Liver (tissue), 9 donors: ENCODE results near the gene THSD4. TPM values are rescaled to one million over a fixed set of nuclear protein-coding genes. Genes with fewer than 3 reads are reported as not detected.
A peak's percentile ranks its signal among the peaks of the same experiment; 100 is the strongest.

Experiments
- DNase-seq: peaks from one replicate; pipeline ENCODE4 v3.0.0-alpha.2; 2017; ENCODE audit warnings: low spot score
- H3K27ac ChIP-seq, 2 donors: one replicate each; pipeline ENCODE4 v1.7.0; 2013; ENCODE audit warnings: inconsistent platforms in 2 of 2, low read length in 2 of 2, control low read depth in 1 of 2, low read depth in 1 of 2, mild to moderate bottlenecking in 1 of 2
- H3K27me3 ChIP-seq, 4 donors: one replicate each; pipeline versions ENCODE4 v1.6.1 to v1.7.0; 2013; ENCODE audit warnings: low read length in 3 of 4, inconsistent platforms in 1 of 4, mild to moderate bottlenecking in 1 of 4, moderate library complexity in 1 of 4; ENCODE audit not compliant: control insufficient read depth in 4 of 4, insufficient read depth in 4 of 4
- H3K36me3 ChIP-seq, 4 donors: one replicate each; pipeline versions ENCODE4 v1.6.1 to v1.7.0; 2013; ENCODE audit warnings: low read length in 3 of 4, mild to moderate bottlenecking in 3 of 4, low read depth in 1 of 4, moderate library complexity in 1 of 4; ENCODE audit not compliant: control insufficient read depth in 4 of 4, insufficient read depth in 3 of 4
- H3K4me1 ChIP-seq, 4 donors: one replicate each; pipeline versions ENCODE4 v1.6.1 to v1.7.0; 2013; ENCODE audit warnings: low read length in 3 of 4, mild to moderate bottlenecking in 3 of 4, moderate library complexity in 1 of 4; ENCODE audit not compliant: control insufficient read depth in 4 of 4, insufficient read depth in 4 of 4
- H3K4me3 ChIP-seq, 3 donors: one replicate each; pipeline versions ENCODE4 v1.6.1 to v1.7.0; 2013; ENCODE audit warnings: low read length in 3 of 3, control low read depth in 1 of 3, low read depth in 1 of 3, mild to moderate bottlenecking in 1 of 3
- H3K9ac ChIP-seq, 2 donors: one replicate each; pipeline ENCODE4 v1.7.0; 2013; ENCODE audit warnings: low read length in 2 of 2, mild to moderate bottlenecking in 2 of 2, moderate library complexity in 2 of 2, control low read depth in 1 of 2, low read depth in 1 of 2
- H3K9me3 ChIP-seq, 4 donors: one replicate each; pipeline versions ENCODE4 v1.6.1 to v1.7.0; 2013; ENCODE audit warnings: low read length in 3 of 4; ENCODE audit not compliant: control insufficient read depth in 4 of 4
- EGR1 ChIP-seq, 2 donors: IDR thresholded peaks; 2 replicates each; pipeline ENCODE4 v1.6.1; 2016 to 2018; ENCODE audit warnings: antibody characterized with exemption in 2 of 2, low read depth in 2 of 2
- FOXA1 ChIP-seq: IDR thresholded peaks from 2 replicates; pipeline ENCODE4 v1.6.1; 2016; ENCODE audit warnings: antibody characterized with exemption
- FOXA2 ChIP-seq: IDR thresholded peaks from 2 replicates; pipeline ENCODE4 v1.6.1; 2016; ENCODE audit warnings: antibody characterized with exemption
- GABPA ChIP-seq, 2 donors: IDR thresholded peaks in 1 of 2; conservative IDR thresholded peaks in 1 of 2; 2 replicates each; pipeline ENCODE4 v1.6.1; 2016; ENCODE audit warnings: antibody characterized with exemption in 2 of 2, mild to moderate bottlenecking in 1 of 2, moderate library complexity in 1 of 2
- HNF4A ChIP-seq, 2 donors: conservative IDR thresholded peaks; 2 replicates each; pipeline ENCODE4 v1.6.1; 2016; ENCODE audit warnings: antibody characterized with exemption in 2 of 2, mild to moderate bottlenecking in 2 of 2
- HNF4G ChIP-seq: IDR thresholded peaks from 2 replicates; pipeline ENCODE4 v1.6.1; 2016; ENCODE audit warnings: antibody characterized with exemption
- JUND ChIP-seq, 2 donors: IDR thresholded peaks; 2 replicates each; pipeline ENCODE4 v1.6.1; 2016; ENCODE audit warnings: antibody characterized with exemption in 2 of 2
- NR2F2 ChIP-seq: IDR thresholded peaks from 2 replicates; pipeline ENCODE4 v1.6.1; 2016; ENCODE audit warnings: antibody characterized with exemption
- RAD21 ChIP-seq, 2 donors: IDR thresholded peaks; 2 replicates each; pipeline ENCODE4 v1.6.1; 2016; ENCODE audit warnings: antibody characterized with exemption in 2 of 2, mild to moderate bottlenecking in 2 of 2
- RXRA ChIP-seq, 2 donors: IDR thresholded peaks; 2 replicates each; pipeline ENCODE4 v1.6.1; 2017 to 2018; ENCODE audit warnings: antibody characterized with exemption in 2 of 2, mild to moderate bottlenecking in 1 of 2
- SP1 ChIP-seq: IDR thresholded peaks from 2 replicates; pipeline ENCODE4 v1.6.1; 2018; ENCODE audit warnings: antibody characterized with exemption, mild to moderate bottlenecking
- TAF1 ChIP-seq: conservative IDR thresholded peaks from 2 replicates; pipeline ENCODE4 v1.6.1; 2016; ENCODE audit warnings: antibody characterized with exemption, mild to moderate bottlenecking
- YY1 ChIP-seq: IDR thresholded peaks from 2 replicates; pipeline ENCODE4 v1.6.1; 2016; ENCODE audit warnings: antibody characterized with exemption, mild to moderate bottlenecking
- WGBS: extraction: QIAGEN DNeasy Blood & Tissue Kit; methylation state at CpG from one replicate; pipeline ENCODE4 v1.1.7; 2013; 5-methylcytosine and 5-hydroxymethylcytosine counted together
- polyA plus RNA-seq, 2 donors: library from polyadenylated mRNA; stranded (reverse) in 1 of 2; unstranded in 1 of 2; fragments of 200-250 nt in 1 of 2; fragments of >200 nt in 1 of 2; fragmentation: Nextera tagmentation in 1 of 2; extraction: Ambion mirVana in 1 of 2; gene quantifications; one replicate each; pipeline versions ENCODE4 v1.2.1 to v1.2.3, GENCODE V29; 2013 to 2015
- total RNA-seq, 2 donors: library from RNA; depleted of rRNA; stranded (reverse); fragments of >200 nt; gene quantifications; one replicate each; pipeline ENCODE4 v1.2.3, GENCODE V29; 2014
- TF ChIP-seq, protein P1 (sequence below): IDR thresholded peaks from 2 replicates; pipeline ENCODE4 v1.6.1; 2016; ENCODE audit warnings: antibody characterized with exemption
- TF ChIP-seq, protein P2 (sequence below): IDR thresholded peaks from 2 replicates; pipeline ENCODE4 v1.6.1; 2016; ENCODE audit warnings: antibody characterized with exemption
- TF ChIP-seq, protein P3 (sequence below): fragments of 150-350 bp; IDR thresholded peaks from 2 replicates; pipeline ENCODE4 v1.5.1; 2017; ENCODE audit warnings: improper control_type of control experiment, low read depth, low read length; ENCODE audit not compliant: missing input control
- TF ChIP-seq, protein P4 (sequence below): IDR thresholded peaks from 2 replicates; pipeline ENCODE4 v1.6.1; 2016; ENCODE audit warnings: antibody characterized with exemption
- TF ChIP-seq, protein P5 (sequence below): IDR thresholded peaks from 2 replicates; pipeline ENCODE4 v1.6.1; 2016; ENCODE audit warnings: antibody characterized with exemption, mild to moderate bottlenecking
- donor health status: healthy.
- donor health status: healthy.
- donor health status: healthy.
- donor health status: healthy.
- donor health status: healthy.

Gene THSD4
- total and polyA plus RNA-seq, 4 donors, result 0.23 to 11.5 (median 1.9) TPM

DNA sequence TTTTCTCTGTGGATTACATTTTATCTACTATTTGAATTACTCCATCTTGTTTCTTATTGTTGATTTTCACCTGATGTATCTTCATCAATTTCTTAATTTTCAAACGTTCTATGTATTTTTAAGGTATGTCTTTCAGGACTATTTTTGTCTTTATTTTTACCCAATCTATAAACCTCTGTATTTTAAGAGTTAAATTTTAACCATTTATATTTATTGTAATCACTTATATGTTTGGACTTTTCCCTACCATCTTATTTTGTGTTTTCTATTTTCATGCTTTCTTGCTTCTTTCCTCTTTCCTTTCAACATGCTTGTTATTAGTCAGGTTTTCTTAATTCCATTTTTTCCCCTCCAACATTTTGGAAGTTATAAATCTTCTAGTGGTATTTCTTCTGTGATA lies 645.6 kb downstream of the THSD4 start (continued):
- TF ChIP-seq FOXA1 (no peak), YY1 (no peak), JUND (IDR thresholded peaks at IDR 0.05) (no peak), RAD21 (IDR thresholded peaks at IDR 0.05) (no peak), EGR1 (IDR thresholded peaks at IDR 0.05; ENCODE audit: low read depth in 2 of 2) (no peak), SP1 (no peak)
- TF ChIP-seq, protein P1, sequence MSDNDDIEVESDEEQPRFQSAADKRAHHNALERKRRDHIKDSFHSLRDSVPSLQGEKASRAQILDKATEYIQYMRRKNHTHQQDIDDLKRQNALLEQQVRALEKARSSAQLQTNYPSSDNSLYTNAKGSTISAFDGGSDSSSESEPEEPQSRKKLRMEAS, result no peak
- TF ChIP-seq, protein P2, sequence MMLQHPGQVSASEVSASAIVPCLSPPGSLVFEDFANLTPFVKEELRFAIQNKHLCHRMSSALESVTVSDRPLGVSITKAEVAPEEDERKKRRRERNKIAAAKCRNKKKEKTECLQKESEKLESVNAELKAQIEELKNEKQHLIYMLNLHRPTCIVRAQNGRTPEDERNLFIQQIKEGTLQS, result no peak

DNA sequence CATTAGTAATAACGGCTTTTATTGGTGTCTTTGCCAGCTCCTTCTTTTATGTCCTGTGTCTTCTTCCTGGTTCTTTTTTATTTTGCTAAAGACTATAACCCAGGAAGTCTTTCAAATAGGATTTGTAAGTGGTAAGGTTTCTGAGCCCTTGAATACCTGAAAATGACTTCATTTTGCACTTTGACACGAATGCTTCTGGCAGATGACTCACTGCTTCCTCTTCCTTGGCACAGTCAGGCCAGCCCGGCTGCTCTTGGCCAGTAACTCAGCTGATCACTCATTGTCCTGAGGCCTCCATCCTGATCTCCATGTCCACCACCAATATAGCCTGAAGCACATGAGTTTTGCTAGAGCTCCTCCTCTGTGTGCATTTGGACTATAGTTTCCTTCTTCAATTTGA lies 646.4 kb downstream of the THSD4 start:
- 33% methylated on average over 3 of the region's 3 CpGs for WGBS
- TF ChIP-seq JUND (IDR thresholded peaks at IDR 0.05) (peak; percentile 98 to 100), EGR1 (IDR thresholded peaks at IDR 0.05; ENCODE audit: low read depth in 2 of 2) (peak in 1 of 2 donors; percentile 87), NR2F2 (no peak), GABPA (IDR thresholded peaks at IDR 0.05 in 1 of 2, conservative IDR thresholded peaks at IDR 0.05 in 1 of 2) (no peak), HNF4A (conservative IDR thresholded peaks at IDR 0.05) (peak; percentile 65 to 80), SP1 (peak; percentile 45), HNF4G (no peak), YY1 (peak; percentile 46), FOXA2 (no peak), RXRA (IDR thresholded peaks at IDR 0.05) (peak in 1 of 2 donors; percentile 69)
- TF ChIP-seq, protein P1, result peak; percentile 20
- TF ChIP-seq, protein P2, result peak; percentile 92
- TF ChIP-seq, protein P3, sequence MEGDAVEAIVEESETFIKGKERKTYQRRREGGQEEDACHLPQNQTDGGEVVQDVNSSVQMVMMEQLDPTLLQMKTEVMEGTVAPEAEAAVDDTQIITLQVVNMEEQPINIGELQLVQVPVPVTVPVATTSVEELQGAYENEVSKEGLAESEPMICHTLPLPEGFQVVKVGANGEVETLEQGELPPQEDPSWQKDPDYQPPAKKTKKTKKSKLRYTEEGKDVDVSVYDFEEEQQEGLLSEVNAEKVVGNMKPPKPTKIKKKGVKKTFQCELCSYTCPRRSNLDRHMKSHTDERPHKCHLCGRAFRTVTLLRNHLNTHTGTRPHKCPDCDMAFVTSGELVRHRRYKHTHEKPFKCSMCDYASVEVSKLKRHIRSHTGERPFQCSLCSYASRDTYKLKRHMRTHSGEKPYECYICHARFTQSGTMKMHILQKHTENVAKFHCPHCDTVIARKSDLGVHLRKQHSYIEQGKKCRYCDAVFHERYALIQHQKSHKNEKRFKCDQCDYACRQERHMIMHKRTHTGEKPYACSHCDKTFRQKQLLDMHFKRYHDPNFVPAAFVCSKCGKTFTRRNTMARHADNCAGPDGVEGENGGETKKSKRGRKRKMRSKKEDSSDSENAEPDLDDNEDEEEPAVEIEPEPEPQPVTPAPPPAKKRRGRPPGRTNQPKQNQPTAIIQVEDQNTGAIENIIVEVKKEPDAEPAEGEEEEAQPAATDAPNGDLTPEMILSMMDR, result no peak
- TF ChIP-seq, protein P4, sequence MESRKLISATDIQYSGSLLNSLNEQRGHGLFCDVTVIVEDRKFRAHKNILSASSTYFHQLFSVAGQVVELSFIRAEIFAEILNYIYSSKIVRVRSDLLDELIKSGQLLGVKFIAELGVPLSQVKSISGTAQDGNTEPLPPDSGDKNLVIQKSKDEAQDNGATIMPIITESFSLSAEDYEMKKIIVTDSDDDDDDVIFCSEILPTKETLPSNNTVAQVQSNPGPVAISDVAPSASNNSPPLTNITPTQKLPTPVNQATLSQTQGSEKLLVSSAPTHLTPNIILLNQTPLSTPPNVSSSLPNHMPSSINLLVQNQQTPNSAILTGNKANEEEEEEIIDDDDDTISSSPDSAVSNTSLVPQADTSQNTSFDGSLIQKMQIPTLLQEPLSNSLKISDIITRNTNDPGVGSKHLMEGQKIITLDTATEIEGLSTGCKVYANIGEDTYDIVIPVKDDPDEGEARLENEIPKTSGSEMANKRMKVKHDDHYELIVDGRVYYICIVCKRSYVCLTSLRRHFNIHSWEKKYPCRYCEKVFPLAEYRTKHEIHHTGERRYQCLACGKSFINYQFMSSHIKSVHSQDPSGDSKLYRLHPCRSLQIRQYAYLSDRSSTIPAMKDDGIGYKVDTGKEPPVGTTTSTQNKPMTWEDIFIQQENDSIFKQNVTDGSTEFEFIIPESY, result no peak
- H3K4me1 ChIP-seq, result no peaks in the 10 kb centered on the region
- no peak overlapping the region for H3K9ac ChIP-seq
- H3K27me3 ChIP-seq, result no peaks in the 10 kb centered on the region
- DNase-seq, result no peak
- H3K27ac ChIP-seq, result peak overlapping the region in 1 of 2 donors; percentile 10
- H3K36me3 ChIP-seq, result peaks cover 0 to 22% (median 13%) of the 10 kb centered on the region in 4 donors
- no peak overlapping the region for H3K4me3 ChIP-seq
- H3K9me3 ChIP-seq, result no peaks in the 10 kb centered on the region

DNA sequence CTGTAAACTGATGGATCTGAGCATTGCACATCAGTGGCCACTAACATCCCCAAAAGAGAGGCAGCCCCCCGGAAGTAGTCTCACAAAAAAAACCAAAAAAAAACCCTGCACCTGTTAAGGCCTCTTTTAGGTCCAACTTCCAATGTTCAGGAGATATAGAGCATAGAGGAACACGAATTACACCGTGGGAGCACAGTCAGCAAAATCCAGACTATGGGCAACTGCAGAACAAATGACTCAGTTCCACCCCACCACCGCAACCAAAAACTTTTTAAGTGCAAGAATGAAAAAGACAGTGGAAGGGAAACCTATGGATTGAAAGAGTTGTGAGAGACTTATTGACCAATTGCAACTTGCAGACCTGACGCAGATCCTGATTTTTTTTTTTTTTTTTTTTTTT lies 652.9 kb downstream of the THSD4 start:
- Histone ChIP-seq H3K27me3 (no peaks in the 10 kb centered on the region), H3K36me3 (peaks cover 0 to 27% (median 17%) of the 10 kb centered on the region in 4 donors), H3K9me3 (no peaks in the 10 kb centered on the region), H3K27ac (no peak overlapping the region), H3K4me1 (no peaks in the 10 kb centered on the region), H3K9ac (no peak overlapping the region), H3K4me3 (no peak overlapping the region)
- no peak for DNase-seq
- TF ChIP-seq, protein P3, result no peak
- TF ChIP-seq SP1, result no peak
- TF ChIP-seq RAD21 (IDR thresholded peaks at IDR 0.05), result no peak
- no peak for TF ChIP-seq GABPA (IDR thresholded peaks at IDR 0.05 in 1 of 2, conservative IDR thresholded peaks at IDR 0.05 in 1 of 2)
- TF ChIP-seq, protein P5, sequence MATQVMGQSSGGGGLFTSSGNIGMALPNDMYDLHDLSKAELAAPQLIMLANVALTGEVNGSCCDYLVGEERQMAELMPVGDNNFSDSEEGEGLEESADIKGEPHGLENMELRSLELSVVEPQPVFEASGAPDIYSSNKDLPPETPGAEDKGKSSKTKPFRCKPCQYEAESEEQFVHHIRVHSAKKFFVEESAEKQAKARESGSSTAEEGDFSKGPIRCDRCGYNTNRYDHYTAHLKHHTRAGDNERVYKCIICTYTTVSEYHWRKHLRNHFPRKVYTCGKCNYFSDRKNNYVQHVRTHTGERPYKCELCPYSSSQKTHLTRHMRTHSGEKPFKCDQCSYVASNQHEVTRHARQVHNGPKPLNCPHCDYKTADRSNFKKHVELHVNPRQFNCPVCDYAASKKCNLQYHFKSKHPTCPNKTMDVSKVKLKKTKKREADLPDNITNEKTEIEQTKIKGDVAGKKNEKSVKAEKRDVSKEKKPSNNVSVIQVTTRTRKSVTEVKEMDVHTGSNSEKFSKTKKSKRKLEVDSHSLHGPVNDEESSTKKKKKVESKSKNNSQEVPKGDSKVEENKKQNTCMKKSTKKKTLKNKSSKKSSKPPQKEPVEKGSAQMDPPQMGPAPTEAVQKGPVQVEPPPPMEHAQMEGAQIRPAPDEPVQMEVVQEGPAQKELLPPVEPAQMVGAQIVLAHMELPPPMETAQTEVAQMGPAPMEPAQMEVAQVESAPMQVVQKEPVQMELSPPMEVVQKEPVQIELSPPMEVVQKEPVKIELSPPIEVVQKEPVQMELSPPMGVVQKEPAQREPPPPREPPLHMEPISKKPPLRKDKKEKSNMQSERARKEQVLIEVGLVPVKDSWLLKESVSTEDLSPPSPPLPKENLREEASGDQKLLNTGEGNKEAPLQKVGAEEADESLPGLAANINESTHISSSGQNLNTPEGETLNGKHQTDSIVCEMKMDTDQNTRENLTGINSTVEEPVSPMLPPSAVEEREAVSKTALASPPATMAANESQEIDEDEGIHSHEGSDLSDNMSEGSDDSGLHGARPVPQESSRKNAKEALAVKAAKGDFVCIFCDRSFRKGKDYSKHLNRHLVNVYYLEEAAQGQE, result no peak
- TF ChIP-seq TAF1, result no peak
- 96% methylated on average over 5 of the region's 5 CpGs for WGBS
